HUDEP-2 (cell line): ENCODE data around the gene IL1RAPL1.

Experiments used
- DNase-seq, 76 experiments: peaks; one replicate each; lab custom pipeline; 2025; ENCODE audit not compliant: unreplicated experiment in 76 of 76; lab: John Stamatoyannopoulos, UW

IL1RAPL1 gene

DNA sequence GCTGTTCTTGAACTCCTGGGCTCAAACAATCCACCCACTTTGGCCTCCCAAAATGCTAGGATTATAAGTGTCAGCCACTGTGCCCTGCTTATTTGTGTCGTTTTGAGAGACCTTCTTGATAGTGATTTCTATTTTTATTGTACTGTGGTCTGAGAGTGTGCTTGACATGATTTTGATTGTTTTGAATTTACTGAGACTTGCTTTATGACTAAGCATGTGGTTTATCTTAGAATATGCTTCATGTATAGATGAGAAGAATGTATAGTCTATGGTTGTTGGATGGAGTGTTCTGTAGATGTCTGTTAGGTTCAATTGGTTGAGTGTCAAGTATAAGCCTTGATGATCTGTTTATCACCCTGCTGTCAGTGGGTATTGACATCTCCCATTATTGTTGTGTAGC is 789.3 kb downstream of the IL1RAPL1 start:
- no peak for DNase-seq

GRCh38 chrX:29382811-29383210 is 795.6 kb downstream of the IL1RAPL1 start:
- no peak for DNase-seq

DNA sequence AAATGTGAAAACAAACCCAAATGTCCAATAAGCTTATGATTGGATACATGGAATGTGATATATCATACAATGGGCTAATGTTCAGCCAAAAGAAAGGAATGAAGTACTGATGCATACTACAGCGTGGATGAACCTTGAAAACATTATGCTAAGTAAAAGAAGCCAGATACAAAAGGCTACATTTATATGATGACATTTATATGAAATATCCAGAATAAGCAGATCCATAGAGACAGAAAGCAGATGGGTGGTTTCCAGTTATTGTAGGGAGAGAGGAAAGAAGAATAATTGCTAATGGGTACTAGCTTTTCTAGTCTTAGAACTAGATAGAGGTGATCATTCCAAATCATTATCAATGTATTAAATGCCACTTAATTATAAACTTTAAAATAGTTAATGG is 801.3 kb downstream of the IL1RAPL1 start:
- DNase-seq, result no peak

DNA sequence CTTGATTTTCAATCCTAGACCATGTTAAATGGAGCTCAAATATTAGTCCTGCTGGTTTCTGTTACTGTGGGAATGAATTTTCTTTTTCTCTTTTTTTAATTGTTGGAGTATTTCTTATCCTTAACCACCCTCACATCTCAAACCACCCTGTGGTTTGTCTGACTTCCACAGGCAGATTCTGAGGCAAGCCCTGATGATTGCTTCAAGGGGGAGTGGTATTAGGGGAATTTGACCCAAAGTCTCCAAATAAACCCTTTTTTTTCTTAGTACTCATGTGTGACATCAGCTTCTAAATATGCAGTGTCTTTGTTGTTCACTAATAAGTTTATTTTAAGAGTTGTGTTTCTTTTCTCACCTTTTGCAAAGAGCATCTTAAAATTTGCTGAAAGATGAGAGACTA is 810.3 kb downstream of the IL1RAPL1 start:
- DNase-seq, result no peak

DNA sequence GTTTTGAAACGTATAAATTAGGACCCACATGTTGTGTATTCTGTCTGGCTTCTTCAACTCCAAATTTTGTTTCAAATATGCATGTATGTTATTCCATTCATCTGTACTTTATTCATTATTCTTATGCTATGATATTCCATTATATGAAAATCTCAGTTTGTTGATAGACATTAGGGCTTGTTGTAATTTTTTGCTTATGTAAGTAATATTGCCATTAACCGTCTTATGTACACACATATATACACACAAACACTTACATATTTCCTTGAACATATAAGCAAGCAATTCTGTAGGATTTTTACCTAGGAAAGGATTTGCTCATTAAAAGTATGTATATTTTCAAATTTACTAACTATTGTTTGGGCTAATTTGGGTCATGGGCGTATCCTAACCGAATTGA is 820.1 kb downstream of the IL1RAPL1 start:
- DNase-seq, result no peak

GRCh38 chrX:29419774-29420553 is 832.7 kb downstream of the IL1RAPL1 start:
- no peak for DNase-seq

DNA sequence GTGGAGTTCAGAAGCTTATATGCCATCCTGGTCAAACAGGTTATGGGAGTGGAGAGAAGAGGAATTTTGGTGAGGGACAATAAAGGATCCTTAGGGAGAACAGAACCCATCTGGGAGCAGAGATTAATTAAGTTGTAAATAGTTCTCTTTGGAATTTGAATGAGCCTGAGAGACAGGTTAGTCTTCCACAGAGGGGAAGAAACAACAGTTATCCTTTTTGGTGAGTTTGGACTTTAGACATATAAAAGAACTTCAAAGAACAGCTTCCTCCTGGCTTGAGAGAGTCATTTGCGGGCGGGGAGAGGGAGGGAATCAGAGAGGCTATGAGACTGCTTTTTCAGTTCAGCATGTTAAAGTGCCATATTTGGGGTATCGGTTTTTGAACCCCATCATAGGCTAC is 834.8 kb downstream of the IL1RAPL1 start:
- no peak for DNase-seq

- DNase-seq, result no peak
These were observed 844.6 kb downstream of the IL1RAPL1 start for GRCh38 chrX:29431895-29432294.

GRCh38 chrX:29432534-29432933 is 845.3 kb downstream of the IL1RAPL1 start:
- DNase-seq, result no peak

DNA sequence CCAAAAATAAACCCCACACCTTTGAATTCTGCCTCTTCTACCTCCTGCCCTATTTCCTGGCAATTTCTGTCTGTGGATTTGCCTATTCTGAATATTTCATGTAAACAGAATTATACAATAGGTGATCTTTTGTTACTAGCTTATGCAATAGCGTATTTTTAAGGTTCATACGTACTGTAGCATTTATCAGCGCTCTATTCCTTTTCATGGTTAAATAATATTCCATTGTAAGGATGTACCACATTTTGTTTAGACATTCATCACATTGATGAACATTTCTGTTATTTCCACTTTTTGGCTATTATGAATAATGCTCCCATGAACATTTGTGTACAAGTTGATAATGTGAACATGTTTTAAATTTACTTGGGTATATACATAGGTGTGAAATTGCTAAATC is 847.7 kb downstream of the IL1RAPL1 start:
- no peak for DNase-seq

- DNase-seq, result no peak
These were observed 848.1 kb downstream of the IL1RAPL1 start for GRCh38 chrX:29435396-29435795.

- DNase-seq, result no peak
These were observed 860.6 kb downstream of the IL1RAPL1 start for GRCh38 chrX:29447867-29448266.

DNA sequence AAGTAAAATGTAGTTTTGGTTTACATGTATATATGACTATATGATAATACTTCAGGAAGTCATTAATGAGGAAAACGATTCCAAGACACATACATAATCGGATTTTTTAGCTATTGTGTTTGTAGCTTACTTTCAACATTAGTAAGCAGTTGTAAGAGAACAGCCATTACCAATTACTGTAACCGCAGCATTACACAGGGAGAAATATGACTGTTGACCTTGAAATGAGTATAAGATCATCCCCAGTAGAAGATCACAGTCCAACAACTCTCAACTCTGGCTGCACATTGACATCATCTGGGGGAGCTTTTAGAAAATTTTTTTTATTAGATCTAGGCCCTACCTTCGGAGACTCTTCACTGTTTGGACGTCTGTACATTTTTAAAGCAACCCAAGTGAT is 866.1 kb downstream of the IL1RAPL1 start:
- DNase-seq, result no peak

- DNase-seq, result no peak
These were observed 868.5 kb downstream of the IL1RAPL1 start for GRCh38 chrX:29455702-29456101.

DNA sequence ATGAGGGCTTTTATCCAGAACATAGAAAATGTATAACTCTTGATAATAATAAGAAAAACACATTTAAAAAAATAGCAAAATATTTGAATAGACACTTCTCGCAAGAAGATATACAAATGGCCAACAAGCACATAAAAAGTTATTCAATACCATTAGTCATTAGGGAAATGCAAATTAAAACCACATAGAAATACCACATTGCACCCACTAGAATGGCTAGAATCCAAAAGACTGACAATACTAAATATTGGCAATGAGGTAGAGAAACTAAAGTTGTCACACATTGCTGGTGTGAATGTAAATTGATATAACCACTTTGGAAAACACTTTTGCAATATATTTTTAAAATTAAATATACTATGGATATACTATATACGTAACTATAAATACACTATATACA is 873.8 kb downstream of the IL1RAPL1 start:
- DNase-seq, result no peak

DNA sequence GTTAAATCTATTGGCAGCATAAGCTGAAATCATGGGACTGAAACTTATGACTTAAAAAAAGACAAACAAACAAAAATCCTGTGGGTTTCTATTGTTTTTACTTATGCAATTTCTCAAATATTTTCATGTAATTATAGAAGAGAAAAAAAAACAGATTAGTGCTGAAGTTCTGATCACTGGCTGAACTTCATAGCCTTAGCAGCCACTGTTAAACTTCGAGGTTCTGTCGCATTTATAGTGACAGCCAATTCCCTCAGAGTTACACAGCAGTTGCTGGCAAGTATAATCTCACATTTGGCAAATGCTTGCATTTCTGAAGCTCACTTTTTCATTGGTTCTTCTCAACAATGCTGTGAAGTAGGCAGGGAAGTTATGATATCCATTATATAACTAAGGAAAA is 879.2 kb downstream of the IL1RAPL1 start:
- DNase-seq, result no peak

GRCh38 chrX:29468911-29469494 is 881.8 kb downstream of the IL1RAPL1 start:
- DNase-seq, result no peak

- no peak for DNase-seq
These were observed 882.8 kb downstream of the IL1RAPL1 start for GRCh38 chrX:29470030-29470429.

GRCh38 chrX:29471829-29472228 is 884.6 kb downstream of the IL1RAPL1 start:
- no peak for DNase-seq

DNA sequence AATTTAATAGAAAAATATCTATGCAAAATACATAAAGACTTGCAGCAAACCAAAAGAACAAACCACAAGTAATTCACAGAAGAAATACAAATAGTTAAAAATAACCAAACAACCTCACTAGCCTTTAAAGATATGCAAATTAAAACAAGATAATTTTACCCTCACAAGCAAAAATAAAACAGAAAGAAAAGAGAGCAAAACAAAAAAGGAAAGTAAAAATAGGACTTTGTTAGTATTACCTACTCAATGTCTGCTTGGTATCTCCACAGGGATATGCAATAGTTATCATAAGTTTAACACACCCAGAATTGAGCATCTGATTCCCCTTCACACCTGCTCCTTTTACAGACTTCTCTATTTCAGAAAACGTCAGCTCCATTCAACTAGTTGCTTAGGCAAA is 890.6 kb downstream of the IL1RAPL1 start:
- no peak for DNase-seq

GRCh38 chrX:29478336-29479069 is 891.3 kb downstream of the IL1RAPL1 start:
- peak in 2 of 76 experiments; percentile 0 for DNase-seq

- no peak for DNase-seq
These were observed 900.0 kb downstream of the IL1RAPL1 start for GRCh38 chrX:29487214-29487613.
